LoVo (cell line): Measurements from ENCODE around the gene SEMA4D.
"Not testable (repeated sequence)": the region's sequence is repeated elsewhere in the genome, so short reads cannot be mapped to it uniquely, and the experiment has no call there.

ENCODE experiments used
- DNase-seq: peaks from one replicate; pipeline ENCODE4 v3.0.0-alpha.2; 2016; ENCODE audit warnings: low spot score

Gene SEMA4D

GRCh38 chr9:89384783-89385182 is 113.1 kb downstream of the SEMA4D start:
- DNase-seq: no peak

DNA sequence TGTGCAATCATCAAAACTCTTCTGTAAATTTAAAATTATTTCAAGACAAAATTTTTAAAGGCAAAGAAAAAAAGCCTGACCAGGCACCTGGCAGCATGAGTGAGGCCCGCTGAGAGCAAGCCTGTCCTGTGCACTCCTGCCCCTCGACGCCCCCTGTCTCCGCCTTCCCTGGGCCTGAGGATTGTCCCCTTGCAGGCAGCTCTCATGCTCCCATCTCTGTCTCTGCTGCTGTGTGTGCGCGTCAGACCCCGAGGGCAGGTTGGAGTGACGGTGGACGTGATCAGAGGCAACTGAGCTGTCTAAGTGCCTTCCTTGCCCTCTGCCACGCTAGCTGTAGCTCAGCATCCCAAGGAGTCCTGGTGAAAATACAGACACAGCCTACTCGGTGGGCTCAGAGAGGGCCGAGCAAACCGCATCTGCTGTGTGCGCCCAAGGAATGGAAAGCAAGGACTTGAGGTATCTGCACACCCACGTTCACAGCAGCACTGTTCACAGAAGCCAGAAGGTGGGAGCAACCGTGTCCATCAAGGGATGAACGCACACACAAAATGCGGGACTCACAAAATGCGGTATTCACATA is 114.1 kb downstream of the SEMA4D start:
- no peak for DNase-seq

DNA sequence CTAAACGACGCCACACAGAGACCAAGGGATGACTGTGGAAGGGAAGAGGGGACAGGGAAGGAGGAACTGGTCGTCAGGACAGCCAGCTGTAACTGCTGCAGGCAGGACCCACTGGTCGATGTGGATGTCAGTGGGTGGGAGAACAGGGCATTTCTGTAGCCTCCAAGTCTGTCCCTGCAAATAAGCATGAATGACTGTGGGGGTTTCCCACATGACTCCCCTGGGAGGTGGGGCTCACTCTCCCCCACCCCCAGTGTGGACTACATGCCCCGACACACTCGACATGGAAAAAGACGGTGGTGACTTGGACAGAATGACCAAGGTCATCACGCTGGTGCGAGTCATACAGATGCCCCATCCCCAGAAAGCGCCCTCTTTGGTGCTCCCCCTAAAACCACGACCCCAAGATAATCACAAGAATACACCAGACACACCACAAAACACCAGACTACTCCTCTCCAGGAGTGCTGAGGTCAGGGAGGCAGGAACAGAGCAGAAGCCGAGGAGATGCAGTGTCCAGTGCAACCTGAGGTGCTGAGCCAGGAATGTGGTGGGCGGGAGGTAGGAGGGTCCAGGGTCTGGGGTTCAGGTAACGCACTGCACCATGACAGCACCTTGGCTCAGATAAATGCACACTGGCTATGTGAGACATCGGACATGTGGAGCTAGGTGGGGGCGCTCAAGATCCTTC is 114.7 kb downstream of the SEMA4D start:
- DNase-seq: no peak

DNA sequence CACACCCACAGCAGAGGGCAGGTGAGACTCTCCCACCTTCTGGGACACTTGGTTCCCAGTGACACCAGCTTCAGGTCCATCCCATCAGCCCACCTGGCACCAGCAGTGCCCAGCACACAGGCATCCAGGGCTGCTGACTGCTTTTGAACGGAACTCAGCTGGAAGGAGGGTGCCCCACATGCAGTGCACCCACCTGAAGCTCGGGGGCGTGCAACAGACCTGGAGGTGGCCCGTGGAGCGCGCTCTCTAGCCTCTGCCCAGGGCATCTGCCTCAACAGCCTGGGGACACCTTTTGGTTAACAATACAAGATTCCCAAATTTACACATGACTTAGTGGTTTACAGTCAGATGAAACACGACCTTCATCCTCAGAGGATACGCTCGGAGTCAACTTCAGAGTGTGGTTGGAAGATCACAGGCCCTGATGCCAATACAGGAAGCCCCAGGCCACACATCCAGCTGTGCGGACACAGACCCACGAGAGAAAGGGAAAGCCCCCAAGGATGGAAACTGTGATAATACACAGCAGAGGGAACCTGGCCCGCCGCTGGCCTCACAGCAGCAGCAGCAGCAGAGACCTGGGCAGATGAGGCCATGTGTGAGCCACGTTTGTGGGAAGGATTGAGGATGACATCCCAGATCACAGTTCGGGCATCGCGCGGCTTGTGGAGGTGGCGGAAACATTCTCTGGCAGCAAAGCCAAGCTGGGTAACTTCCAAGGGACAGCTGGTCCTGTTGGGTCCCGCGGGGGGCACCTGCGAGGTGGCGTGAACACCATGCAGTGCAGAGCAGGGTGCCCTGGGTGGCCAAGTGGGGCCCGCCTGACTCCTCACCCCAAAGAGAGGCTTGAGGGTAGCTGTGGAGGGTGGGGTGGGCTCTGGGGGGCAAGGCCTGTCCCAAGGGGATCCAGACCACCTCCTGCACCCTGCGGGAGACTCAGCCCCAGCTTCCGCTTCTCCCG is 115.6 kb downstream of the SEMA4D start:
- no peak for DNase-seq

- DNase-seq: no peak
Observed at GRCh38 chr9:89381308-89381609, 116.7 kb downstream of the SEMA4D start.

DNA sequence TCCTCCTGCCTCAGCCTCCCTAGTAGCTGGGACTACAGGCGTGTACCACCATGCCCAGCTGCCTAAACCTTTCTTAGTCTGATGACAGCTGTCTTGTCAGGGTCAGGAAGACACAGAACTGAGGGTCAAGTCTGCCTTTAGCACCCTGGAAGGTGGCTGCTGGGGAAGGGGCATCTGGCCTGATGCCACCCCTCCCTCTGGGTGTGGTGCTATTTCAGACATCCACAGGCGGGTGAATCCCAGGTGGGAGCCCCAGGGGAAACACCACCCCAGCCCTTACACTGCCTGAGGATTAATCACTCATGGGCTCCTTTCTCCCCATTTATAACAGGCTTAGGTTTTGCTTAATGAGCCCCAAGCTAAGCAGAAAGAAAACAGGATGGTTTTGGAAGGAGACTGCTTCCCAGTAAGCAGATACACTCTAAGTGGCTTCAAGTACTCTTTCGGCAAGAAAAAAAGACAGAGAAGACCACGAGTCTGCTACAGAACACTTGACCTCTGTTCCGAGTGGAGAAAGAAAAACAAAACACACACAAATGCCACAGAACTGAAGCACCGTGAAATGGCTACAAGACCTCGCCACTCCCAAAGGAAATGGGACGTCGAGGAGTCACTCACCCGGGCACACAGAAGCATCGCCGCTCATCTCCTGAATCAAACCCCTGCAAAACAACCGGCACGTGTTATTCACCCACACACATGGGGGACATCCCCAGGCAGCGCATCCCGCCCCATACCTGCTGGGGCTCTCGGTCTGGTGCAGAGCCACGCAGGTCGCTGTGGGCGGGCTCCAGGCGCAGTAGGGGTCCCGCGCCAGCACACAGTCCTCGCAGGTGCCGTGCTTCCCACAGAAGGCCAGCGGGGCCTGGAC is 117.2 kb downstream of the SEMA4D start:
- no peak for DNase-seq

GRCh38 chr9:89379508-89380115 is 118.3 kb downstream of the SEMA4D start:
- no peak for DNase-seq

DNA sequence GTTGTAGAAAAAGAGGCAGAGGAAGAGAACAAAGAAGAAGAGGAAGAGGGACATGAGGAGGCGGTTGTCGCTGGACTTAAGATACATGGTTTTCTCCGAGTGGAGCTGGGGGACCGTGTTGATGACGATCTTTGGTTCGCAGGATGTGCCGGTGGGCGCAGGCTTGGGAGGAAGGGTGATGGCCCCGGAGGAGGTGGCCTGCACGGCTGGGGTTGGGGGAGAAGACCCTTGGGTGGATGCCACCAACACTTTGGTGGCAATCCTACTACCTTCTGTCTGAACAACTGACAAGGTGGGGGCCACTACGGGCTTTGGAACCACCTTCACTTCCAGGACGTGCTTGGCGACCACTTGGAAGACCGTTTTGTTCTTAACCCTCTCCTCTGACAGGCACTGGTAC is 118.9 kb downstream of the SEMA4D start:
- no peak for DNase-seq

DNA sequence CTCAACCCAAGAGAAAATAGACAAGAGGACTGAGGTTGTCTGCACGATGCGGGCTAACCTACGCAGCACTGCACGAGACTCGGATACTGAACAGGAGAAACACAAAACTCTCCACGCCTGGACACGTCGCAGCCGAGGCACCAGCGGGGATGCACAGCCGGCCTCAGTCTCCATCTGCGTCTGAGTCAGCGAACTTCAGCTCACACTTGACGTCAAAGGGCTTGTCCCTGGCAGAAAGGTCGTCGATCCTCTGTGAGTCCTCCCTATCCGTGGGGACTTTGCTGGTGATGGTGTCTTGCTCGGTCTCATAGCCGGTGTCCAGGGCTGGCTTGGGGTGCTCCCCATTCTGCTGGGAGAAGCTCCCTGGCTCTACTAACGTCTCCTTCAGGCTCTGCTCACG is 119.4 kb downstream of the SEMA4D start:
- DNase-seq: no peak

- DNase-seq: no peak
Observed at GRCh38 chr9:89377411-89377810, 120.5 kb downstream of the SEMA4D start.

- no peak for DNase-seq
Observed at GRCh38 chr9:89376741-89377351, 121.1 kb downstream of the SEMA4D start.

DNA sequence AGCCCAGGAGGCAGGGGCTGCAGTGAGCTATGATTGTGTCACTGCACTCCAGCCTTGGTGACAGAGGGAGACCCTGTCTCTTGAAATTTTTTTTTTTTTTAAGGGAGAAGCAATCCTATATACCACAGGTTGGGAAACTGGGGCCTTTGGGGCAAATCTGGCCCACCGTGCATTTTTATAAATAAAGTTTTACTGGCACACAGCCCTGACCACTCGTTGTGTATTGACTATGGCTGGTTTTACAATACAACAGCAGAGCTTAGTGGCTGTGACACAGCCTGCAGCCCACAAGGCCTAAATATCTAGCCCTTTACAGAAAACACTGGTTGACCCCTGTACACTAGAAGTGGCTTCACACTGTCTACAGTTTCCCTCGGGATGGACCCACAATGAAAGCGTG is 121.6 kb downstream of the SEMA4D start:
- no peak for DNase-seq

DNA sequence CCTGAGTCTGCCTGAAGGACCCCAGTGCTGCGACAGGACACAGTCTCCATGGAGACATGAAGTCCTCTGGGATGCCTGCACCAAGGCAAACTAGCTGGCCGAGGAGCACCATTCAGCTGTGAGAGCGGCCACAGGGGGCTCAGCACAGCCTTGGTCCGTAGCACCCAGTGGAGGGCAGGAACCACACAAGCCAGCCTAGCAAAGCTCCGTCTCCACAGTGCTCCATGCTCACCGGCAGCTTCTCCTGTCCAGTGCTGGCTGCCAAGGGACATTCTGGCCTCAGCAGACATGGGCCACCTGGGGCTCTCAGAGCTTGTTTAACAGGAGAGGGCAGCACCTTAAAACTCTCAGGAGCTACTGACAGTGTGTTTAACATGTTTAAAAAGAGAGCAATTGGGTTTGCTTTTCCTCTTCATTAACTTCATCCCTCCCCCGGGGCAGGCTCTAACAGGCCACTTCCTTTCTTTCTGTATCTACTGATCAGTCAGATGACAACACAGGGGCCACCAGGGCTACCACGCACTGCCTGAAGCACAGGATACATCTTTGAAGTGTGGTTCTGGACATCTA is 122.6 kb downstream of the SEMA4D start:
- no peak for DNase-seq

DNA sequence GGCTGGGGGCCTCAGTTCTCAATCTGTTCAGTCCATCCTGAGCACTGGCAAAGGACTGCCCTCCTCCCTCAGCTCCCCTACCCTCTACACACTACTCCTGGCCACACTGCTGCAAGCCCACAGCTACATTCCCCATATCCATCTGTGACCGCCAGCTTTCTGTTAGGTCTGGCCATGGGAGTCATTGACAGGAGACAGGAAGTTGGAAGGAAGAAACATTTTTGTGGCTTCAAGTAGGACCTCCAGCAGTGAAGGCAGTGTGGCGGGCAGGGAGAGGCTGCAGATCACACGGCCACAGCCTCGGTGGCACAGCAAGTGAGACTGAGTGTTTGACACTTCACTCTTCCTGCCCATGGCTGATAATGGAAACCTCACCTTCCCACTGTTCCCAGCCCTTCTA is 123.7 kb downstream of the SEMA4D start:
- no peak for DNase-seq

DNA sequence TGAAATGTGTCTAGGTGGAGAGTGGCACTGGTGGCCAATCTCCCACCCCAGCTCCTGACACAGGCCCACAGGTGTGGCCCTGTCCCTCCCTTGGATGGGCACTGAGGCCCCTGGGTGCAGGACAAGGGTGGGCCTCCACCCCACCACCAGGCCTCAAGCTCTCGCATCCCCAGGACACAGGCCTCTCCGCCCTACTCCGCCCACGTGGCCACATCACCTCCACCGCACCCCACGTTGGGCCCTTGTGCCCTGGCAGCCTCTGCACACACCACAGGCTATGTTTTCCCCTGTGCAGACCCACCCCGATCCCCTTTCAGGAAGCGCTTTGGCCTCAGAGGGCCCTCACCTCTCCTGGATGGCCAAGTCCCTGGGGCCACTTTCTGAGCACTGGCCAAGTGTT is 124.9 kb downstream of the SEMA4D start:
- DNase-seq: no peak

DNA sequence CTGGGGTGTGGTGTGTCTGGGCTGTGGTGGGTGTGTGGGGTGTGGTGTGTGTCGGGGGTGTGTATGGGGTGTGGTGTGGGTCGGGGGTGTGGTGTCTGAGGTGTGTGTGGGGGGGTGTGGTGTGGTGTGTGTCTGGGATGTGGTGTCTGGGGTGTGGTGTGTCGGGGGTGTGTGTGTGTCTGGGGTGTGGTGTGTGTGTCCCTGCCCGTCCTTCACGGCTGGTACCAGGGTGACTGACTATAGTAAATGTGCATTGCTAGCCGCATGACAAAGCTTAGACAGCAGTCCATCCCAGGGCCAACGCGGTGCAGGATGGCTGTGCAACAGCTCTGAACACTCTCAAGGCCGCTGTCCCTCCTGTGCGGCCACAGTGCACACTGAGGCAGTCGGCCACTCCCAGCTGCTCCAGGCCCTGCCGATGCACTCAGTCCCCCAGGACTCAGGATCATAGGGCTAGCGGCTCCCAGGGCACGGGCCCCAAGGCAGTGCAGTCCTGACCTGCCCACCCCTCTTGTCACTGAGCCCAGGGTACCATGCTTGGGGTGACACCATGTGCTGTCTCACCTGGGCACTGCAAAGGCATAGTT is 125.6 kb downstream of the SEMA4D start:
- no peak for DNase-seq

GRCh38 chr9:89371791-89372190 is 126.1 kb downstream of the SEMA4D start:
- not testable (repeated sequence) for DNase-seq

GRCh38 chr9:89370593-89370992 is 127.3 kb downstream of the SEMA4D start:
- no peak for DNase-seq

DNA sequence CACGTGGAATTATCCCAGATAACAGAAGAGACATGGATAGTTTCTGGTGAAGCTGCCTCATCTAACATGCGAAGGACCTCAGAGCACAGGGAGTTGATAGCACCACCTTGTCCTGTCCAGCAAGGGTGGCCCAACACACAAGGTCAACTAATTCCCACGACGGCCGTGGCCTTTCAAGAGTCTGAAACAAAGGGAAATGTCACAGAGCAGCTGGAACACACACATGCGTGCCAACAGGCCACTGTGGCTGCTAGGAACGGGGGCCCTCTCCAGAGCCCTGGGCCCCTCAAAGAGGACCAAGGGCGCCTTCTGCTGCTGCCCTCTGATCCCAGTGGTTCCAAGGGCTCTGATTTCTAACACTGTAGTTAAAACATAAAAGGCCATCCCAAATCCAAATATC is 128.9 kb downstream of the SEMA4D start:
- DNase-seq: no peak

- DNase-seq: no peak
Observed at GRCh38 chr9:89368550-89368949, 129.4 kb downstream of the SEMA4D start.
